GM23338 (cell line): ENCODE results near the gene GASK1B. TPM values are rescaled to one million over a fixed set of nuclear protein-coding genes. Genes with fewer than 3 reads are reported as not detected.

Source experiments
- ATAC-seq: fragments of 200-7000 bp; cut with Tn5 transposase; 3 replicates; pipeline ENCODE4 v1.9.1; 2020
- DNase-seq: peaks from one replicate; pipeline ENCODE4 v3.0.0-alpha.2; 2015; ENCODE audit warnings: low spot score
- H2AFZ ChIP-seq: fragments of 200-600 bp; sonication (generic); 2 replicates; pipeline ENCODE4 v1.8.0; 2016; ENCODE audit warnings: antibody characterized with exemption, mild to moderate bottlenecking, moderate library complexity
- H3F3A ChIP-seq: fragments of 200-600 bp; sonication (generic); replicated peaks from 2 replicates; pipeline ENCODE4 v1.8.0; 2017; ENCODE audit warnings: antibody characterized with exemption, mixed run types, low read depth
- H3K27ac ChIP-seq: fragments of 200-600 bp; sonication (generic); 2 replicates; pipeline ENCODE4 v1.6.1; 2016; ENCODE audit warnings: low read depth
- H3K27me3 ChIP-seq: fragments of 200-600 bp; sonication (generic); 2 replicates; pipeline ENCODE4 v1.8.0; 2016; ENCODE audit warnings: mild to moderate bottlenecking, mixed run types, moderate library complexity; ENCODE audit not compliant: insufficient read depth
- H3K36me3 ChIP-seq: fragments of 200-600 bp; sonication (generic); 2 replicates; pipeline ENCODE4 v1.8.0; 2016; ENCODE audit warnings: mild to moderate bottlenecking; ENCODE audit not compliant: insufficient read depth
- H3K4me1 ChIP-seq: fragments of 200-600 bp; sonication (generic); 2 replicates; pipeline ENCODE4 v1.8.0; 2016; ENCODE audit warnings: mild to moderate bottlenecking, moderate library complexity; ENCODE audit not compliant: insufficient read depth
- H3K4me2 ChIP-seq: fragments of 200-600 bp; sonication (generic); 2 replicates; pipeline ENCODE4 v1.7.1; 2017; ENCODE audit warnings: mixed run types
- H3K4me3 ChIP-seq: fragments of 200-600 bp; sonication (generic); 2 replicates; pipeline ENCODE4 v1.6.1; 2016; ENCODE audit warnings: mixed run types
- H3K79me2 ChIP-seq: fragments of 200-600 bp; sonication (generic); replicated peaks from 2 replicates; pipeline ENCODE4 v1.8.0; 2017; ENCODE audit warnings: mild to moderate bottlenecking; ENCODE audit not compliant: insufficient read depth
- H3K9me2 ChIP-seq: fragments of 200-600 bp; sonication (generic); 2 replicates; pipeline ENCODE4 v1.8.0; 2017; ENCODE audit not compliant: insufficient read depth
- H4K20me1 ChIP-seq: fragments of 200-600 bp; sonication (generic); replicated peaks from 2 replicates; pipeline ENCODE4 v1.8.0; 2017; ENCODE audit warnings: mild to moderate bottlenecking; ENCODE audit not compliant: insufficient read depth
- H3K27ac Mint-ChIP-seq: 2 replicates; pipeline ENCODE4 v1.8.0; 2020; ENCODE audit warnings: inconsistent platforms, mild to moderate bottlenecking, moderate library complexity, mixed read lengths
- H3K27me3 Mint-ChIP-seq: 3 replicates; pipeline ENCODE4 v1.8.0; 2022; ENCODE audit warnings: low read depth, mild to moderate bottlenecking, moderate library complexity, mixed read lengths, inconsistent platforms; ENCODE audit not compliant: insufficient read depth, poor library complexity
- H3K36me3 Mint-ChIP-seq: 3 replicates; pipeline ENCODE4 v1.8.0; 2021; ENCODE audit warnings: low read depth, mild to moderate bottlenecking, inconsistent platforms, moderate library complexity, mixed read lengths
- H3K4me1 Mint-ChIP-seq: 3 replicates; pipeline ENCODE4 v1.8.0; 2020; ENCODE audit warnings: mild to moderate bottlenecking, inconsistent platforms, mixed read lengths
- H3K4me3 Mint-ChIP-seq: 3 replicates; pipeline ENCODE4 v1.8.0; 2021; ENCODE audit warnings: moderate library complexity, mild to moderate bottlenecking, inconsistent platforms, mixed read lengths
- H3K9me3 Mint-ChIP-seq: 3 replicates; pipeline ENCODE4 v1.8.0; 2020; ENCODE audit warnings: moderate library complexity, mild to moderate bottlenecking, inconsistent platforms, mixed read lengths
- CREB1 ChIP-seq: fragments of 250-450 bp; sonication (Bioruptor Pico); IDR thresholded peaks from 2 replicates; pipeline ENCODE4 v1.5.0; 2020; ENCODE audit warnings: low read depth, mild to moderate bottlenecking, moderate library complexity
- CTCF ChIP-seq, 2 experiments: fragments of 200-600 bp in 1 of 2; sonication (generic) in 1 of 2; conservative IDR thresholded peaks; 2 replicates each; pipeline versions ENCODE4 v1.5.1 to v1.6.1; 2016 to 2017; ENCODE audit warnings: antibody characterized with exemption in 2 of 2, low read depth in 2 of 2, mild to moderate bottlenecking in 2 of 2, moderate library complexity in 1 of 2
- EZH2 ChIP-seq: fragments of 200-600 bp; sonication (generic); IDR thresholded peaks from one replicate; pipeline ENCODE4 v1.8.0; 2017; ENCODE audit warnings: antibody characterized with exemption, mild to moderate bottlenecking, low read depth; ENCODE audit not compliant: unreplicated experiment
- EZH2phosphoT487 ChIP-seq: fragments of 200-600 bp; sonication (generic); IDR thresholded peaks from one replicate; pipeline ENCODE4 v1.8.1; 2018; ENCODE audit warnings: antibody characterized with exemption; ENCODE audit not compliant: unreplicated experiment
- JUNB ChIP-seq: IDR thresholded peaks from one replicate; pipeline ENCODE4 v1.6.1; 2016; ENCODE audit warnings: antibody characterized with exemption; ENCODE audit not compliant: unreplicated experiment
- NANOG ChIP-seq: IDR thresholded peaks from 2 replicates; pipeline ENCODE4 v1.6.1; 2016; ENCODE audit warnings: antibody characterized with exemption, borderline replicate concordance
- POLR2AphosphoS5 ChIP-seq: IDR thresholded peaks from 2 replicates; pipeline ENCODE4 v1.6.1; 2016; ENCODE audit warnings: antibody characterized with exemption, low read depth
- STAT1 ChIP-seq: IDR thresholded peaks from one replicate; pipeline ENCODE4 v1.6.1; 2016; ENCODE audit warnings: antibody characterized with exemption; ENCODE audit not compliant: unreplicated experiment
- ZNF114 ChIP-seq: fragments of 250-450 bp; sonication (Bioruptor Pico); IDR thresholded peaks from 2 replicates; pipeline ENCODE4 v1.5.0; 2020; ENCODE audit warnings: mild to moderate bottlenecking, moderate library complexity
- ZNF331 ChIP-seq: fragments of 250-450 bp; sonication (Bioruptor Pico); IDR thresholded peaks from 2 replicates; pipeline ENCODE4 v1.5.0; 2020; ENCODE audit warnings: low read depth, mild to moderate bottlenecking, moderate library complexity
- ZNF462 ChIP-seq: fragments of 250-450 bp; sonication (Bioruptor Pico); IDR thresholded peaks from 2 replicates; pipeline ENCODE4 v1.5.0; 2020; ENCODE audit warnings: mild to moderate bottlenecking, moderate library complexity
- polyA plus RNA-seq: library from polyadenylated mRNA; unstranded; fragments of >200 nt; fragmentation: Nextera tagmentation; extraction: Ambion mirVana; gene quantifications from 2 replicates; pipeline ENCODE4 v1.2.1, GENCODE V29; 2016
- total RNA-seq: library from RNA; depleted of rRNA; stranded (reverse); fragments of >200 nt; shearing (Covaris generic); gene quantifications from 2 replicates; pipeline ENCODE4 v1.2.3, GENCODE V29; 2014
- TF ChIP-seq, protein P1 (sequence below): IDR thresholded peaks from one replicate; pipeline ENCODE4 v1.6.1; 2018; ENCODE audit warnings: antibody characterized with exemption; ENCODE audit not compliant: unreplicated experiment
- TF ChIP-seq, protein P2 (sequence below): IDR thresholded peaks from 2 replicates; pipeline ENCODE4 v1.6.1; 2016; ENCODE audit warnings: antibody characterized with exemption

Gene GASK1B
- total and polyA plus RNA-seq, 2 experiments from 2014 or later: not detected

GRCh38 chr4:158164768-158165213, 8.0 kb downstream of the GASK1B start:
- H3K9me3 Mint-ChIP-seq: no peaks in the 10 kb centered on the region
- no peak for ATAC-seq
- Histone ChIP-seq H3K27ac (no peak overlapping the region), H3K4me3 (no peak overlapping the region), H3K4me2 (no peak overlapping the region), H3K9me2 (no peaks in the 10 kb centered on the region), H2AFZ (no peak overlapping the region), H3F3A (no peaks in the 10 kb centered on the region), H3K79me2 (no peaks in the 10 kb centered on the region), H3K36me3 (no peaks in the 10 kb centered on the region), H4K20me1 (no peaks in the 10 kb centered on the region), H3K4me1 (no peaks in the 10 kb centered on the region), H3K27me3 (no peaks in the 10 kb centered on the region)
- no peak overlapping the region for H3K27ac Mint-ChIP-seq
- H3K36me3 Mint-ChIP-seq: no peaks in the 10 kb centered on the region
- DNase-seq: no peak
- H3K4me3 Mint-ChIP-seq: no peak overlapping the region
- no peaks in the 10 kb centered on the region; the same call in 2 of the 3 replicates for H3K4me1 Mint-ChIP-seq
- TF ChIP-seq ZNF114 (no peak), ZNF462 (CRISPR knock-in tag) (no peak), NANOG (no peak), EZH2phosphoT487 (no peak), CREB1 (CRISPR knock-in tag) (no peak), JUNB (no peak), EZH2 (no peak), STAT1 (no peak), CTCF (conservative IDR thresholded peaks at IDR 0.05; ENCODE audit: low read depth in 2 of 2) (no peak), ZNF331 (CRISPR knock-in tag) (no peak), POLR2AphosphoS5 (no peak)
- TF ChIP-seq, protein P1, sequence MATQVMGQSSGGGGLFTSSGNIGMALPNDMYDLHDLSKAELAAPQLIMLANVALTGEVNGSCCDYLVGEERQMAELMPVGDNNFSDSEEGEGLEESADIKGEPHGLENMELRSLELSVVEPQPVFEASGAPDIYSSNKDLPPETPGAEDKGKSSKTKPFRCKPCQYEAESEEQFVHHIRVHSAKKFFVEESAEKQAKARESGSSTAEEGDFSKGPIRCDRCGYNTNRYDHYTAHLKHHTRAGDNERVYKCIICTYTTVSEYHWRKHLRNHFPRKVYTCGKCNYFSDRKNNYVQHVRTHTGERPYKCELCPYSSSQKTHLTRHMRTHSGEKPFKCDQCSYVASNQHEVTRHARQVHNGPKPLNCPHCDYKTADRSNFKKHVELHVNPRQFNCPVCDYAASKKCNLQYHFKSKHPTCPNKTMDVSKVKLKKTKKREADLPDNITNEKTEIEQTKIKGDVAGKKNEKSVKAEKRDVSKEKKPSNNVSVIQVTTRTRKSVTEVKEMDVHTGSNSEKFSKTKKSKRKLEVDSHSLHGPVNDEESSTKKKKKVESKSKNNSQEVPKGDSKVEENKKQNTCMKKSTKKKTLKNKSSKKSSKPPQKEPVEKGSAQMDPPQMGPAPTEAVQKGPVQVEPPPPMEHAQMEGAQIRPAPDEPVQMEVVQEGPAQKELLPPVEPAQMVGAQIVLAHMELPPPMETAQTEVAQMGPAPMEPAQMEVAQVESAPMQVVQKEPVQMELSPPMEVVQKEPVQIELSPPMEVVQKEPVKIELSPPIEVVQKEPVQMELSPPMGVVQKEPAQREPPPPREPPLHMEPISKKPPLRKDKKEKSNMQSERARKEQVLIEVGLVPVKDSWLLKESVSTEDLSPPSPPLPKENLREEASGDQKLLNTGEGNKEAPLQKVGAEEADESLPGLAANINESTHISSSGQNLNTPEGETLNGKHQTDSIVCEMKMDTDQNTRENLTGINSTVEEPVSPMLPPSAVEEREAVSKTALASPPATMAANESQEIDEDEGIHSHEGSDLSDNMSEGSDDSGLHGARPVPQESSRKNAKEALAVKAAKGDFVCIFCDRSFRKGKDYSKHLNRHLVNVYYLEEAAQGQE: no peak
- TF ChIP-seq, protein P2, sequence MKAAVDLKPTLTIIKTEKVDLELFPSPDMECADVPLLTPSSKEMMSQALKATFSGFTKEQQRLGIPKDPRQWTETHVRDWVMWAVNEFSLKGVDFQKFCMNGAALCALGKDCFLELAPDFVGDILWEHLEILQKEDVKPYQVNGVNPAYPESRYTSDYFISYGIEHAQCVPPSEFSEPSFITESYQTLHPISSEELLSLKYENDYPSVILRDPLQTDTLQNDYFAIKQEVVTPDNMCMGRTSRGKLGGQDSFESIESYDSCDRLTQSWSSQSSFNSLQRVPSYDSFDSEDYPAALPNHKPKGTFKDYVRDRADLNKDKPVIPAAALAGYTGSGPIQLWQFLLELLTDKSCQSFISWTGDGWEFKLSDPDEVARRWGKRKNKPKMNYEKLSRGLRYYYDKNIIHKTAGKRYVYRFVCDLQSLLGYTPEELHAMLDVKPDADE: no peak
- H3K27me3 Mint-ChIP-seq: peaks cover 3% of the 10 kb centered on the region
